Measurements from ENCODE around the gene FBXO41.

GRCh38 chr2:73243884-73244570, 40.3 kb downstream of the FBXO41 start:
- no peak for TF ChIP-seq POLR2A (IDR thresholded peaks at IDR 0.05; ENCODE audit: low read depth, low read length)
- TF ChIP-seq PAX5 (IDR thresholded peaks at IDR 0.05; ENCODE audit: insufficient read depth, low read length, severe bottlenecking), result no peak
- no peak for TF ChIP-seq TAF1 (IDR thresholded peaks at IDR 0.05; ENCODE audit: low read depth, low read length)
- no peak for TF ChIP-seq POLR2AphosphoS5 (IDR thresholded peaks at IDR 0.05; ENCODE audit: low read depth, low read length)
- no peak for TF ChIP-seq POU2F2 (IDR thresholded peaks at IDR 0.05; ENCODE audit: low read depth, low read length)
- no peak for TF ChIP-seq SPI1 (IDR thresholded peaks at IDR 0.05; ENCODE audit: low read depth, low read length)

Data from GM12891 (cell line).